Iris pigment epithelial cell (primary cell): Measurements from ENCODE around the gene MAT1A.
"Not testable (repeated sequence)": the region's sequence is repeated elsewhere in the genome, so short reads cannot be mapped to it uniquely, and the experiment has no call there.

Experiments used
- DNase-seq: peaks from one replicate; pipeline ENCODE4 v3.0.0-alpha.2; 2011; ENCODE audit warnings: low read depth

Gene MAT1A

DNA sequence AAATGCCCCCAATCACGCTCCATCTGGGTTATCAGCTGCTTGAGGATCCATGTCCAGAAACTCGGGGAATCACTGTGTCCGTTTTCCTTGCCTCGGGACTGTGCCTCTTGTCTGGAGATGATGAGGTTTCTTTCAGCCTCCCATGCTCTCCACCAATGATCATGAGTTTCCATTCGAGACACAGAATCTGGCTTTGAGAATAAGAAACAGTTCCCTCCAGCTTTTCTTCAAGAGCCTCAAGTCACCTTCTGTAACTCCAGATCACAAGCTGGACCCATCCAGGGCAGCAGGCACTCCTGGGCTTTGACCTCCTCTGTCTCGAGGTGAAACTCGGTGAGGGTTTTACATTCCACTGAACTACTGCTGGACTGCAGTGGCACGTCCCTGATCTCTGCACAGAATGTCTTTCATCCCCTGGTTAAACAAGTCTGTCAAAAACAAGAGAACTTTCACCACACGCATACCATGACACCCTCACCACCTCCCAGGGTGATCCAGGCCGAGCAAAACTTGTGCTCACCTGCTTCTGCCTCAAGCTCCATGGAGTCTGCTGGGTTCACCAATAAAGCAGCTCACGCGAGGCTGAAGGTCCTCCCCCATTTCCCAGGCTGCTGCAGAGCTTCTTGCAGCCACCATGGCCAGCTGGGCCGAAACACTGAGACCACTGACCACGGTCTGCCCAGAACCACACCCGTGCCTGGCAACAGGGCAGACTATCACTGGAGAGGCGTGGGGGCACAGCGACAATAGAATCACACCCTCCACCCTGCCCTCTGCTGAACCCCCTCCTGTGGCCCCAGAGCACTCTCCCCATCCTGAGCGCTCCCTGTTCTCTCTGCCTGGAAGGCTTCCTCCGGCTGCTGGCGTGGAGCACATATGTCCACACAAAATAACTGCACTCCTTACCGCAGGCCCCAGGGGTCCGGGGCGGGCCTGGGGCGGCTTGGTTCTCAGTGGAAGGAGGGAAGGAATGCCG is 25.1 kb downstream of the MAT1A start:
- DNase-seq = no peak

- DNase-seq = no peak
These were observed 28.0 kb downstream of the MAT1A start for GRCh38 chr10:80261316-80262030.

DNA sequence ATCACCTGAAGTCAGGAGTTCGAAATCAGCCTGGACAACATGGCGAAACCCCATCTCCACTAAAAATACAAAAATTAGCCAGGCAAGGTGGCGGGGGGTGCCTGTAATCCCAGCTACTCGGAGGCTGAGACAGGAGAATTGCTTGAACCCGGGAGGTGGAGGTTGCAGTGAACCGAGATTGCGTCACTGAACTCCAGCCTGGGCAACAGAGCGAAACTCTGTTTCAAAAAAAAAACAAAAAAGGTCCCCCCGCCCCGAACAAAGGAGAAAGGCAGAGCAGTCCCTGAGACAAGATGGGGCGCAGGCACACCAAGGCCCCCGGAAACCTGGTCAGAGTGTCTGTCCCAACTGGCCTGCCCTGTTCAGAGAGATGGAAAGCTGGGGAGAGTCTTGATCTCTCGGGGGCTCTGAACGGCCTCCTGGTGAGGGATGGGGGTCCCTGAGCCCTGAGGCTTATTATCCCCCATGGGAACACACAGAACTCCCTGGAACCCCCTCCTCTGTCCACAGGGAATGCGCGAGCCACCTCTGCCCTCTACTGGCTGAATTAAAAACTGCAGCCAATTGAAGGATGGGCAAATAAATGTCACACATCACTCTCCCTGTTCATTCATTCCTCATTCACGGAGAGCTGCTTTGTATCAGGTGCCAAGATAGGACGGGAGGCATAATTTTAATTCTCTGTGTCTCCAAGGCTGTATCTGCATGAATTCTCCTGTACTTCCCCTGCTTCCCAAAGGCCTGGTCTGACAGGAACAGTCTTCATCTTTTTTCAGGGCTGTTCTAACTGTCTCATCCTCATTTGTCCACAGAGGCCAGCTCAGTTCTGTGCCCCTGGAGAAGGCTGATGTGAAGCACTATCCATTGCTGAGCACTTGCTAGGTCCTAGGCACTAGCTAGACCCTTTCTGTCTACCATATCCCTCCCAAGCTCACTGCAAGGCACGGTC is 28.9 kb downstream of the MAT1A start:
- no peak for DNase-seq

DNA sequence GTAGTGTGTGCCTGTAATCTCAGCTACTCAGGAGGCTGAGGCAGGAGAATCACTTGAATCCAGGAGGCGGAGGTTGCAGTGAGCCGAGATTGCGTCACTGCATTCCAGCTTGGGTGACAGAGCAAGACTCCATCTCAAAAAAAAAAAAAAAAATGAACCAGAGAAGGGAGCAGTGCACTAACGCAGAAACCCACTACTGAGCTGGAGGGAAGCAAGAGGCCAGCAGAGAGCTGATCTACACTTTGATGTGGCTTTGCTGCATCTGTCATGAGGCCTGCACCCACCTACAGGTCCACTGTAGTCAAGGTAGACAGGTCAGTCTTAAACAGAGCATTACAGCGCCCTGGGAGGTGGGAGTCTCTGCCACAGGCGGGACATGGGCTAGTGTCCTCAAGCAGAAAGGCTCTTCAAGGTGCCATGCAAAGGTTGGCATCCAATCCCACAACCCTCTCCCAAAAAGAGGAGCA is 30.0 kb downstream of the MAT1A start:
- DNase-seq = peak; percentile 33

DNA sequence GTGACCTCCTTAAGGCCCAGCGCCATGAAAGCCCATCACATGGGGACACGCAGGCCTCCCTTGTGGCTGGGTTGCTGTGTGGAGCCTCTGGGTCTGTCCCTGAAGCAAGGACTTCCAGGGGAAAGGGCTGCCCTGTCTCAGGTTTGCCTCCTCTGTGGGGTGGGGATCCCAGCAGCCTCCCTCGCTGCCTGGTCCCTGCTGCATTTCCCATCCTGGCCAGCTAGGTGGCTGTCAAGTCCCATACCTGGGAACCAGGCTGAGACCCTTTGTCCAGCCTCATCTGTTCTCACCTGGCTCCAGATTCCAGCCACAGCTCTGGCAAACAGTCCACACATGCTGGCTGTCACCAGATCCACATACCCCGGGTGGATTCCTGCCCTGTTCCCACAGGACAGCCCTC is 32.7 kb downstream of the MAT1A start:
- not testable (repeated sequence) for DNase-seq

DNA sequence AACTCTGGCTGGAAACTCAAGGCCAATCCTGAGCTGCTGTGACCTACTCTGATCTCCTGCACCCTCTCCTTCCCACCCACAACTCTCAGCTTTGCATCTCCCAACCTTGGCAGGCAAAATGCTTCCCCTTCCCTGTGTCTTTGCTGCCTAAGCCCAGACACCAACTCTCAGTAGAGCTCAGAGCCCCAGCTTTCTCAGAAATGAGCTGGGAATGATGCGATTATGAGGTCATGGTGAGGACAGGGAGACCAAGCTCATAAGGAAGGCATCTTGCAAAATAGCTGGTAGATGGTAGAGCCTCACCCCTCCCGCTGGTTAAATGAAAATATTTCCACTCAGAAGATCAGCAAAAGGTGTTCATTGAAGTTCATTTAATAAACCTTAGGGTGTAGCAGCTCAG is 34.7 kb downstream of the MAT1A start:
- DNase-seq = not testable (repeated sequence)

GRCh38 chr10:80253963-80254271 is 35.5 kb downstream of the MAT1A start:
- not testable (repeated sequence) for DNase-seq

DNA sequence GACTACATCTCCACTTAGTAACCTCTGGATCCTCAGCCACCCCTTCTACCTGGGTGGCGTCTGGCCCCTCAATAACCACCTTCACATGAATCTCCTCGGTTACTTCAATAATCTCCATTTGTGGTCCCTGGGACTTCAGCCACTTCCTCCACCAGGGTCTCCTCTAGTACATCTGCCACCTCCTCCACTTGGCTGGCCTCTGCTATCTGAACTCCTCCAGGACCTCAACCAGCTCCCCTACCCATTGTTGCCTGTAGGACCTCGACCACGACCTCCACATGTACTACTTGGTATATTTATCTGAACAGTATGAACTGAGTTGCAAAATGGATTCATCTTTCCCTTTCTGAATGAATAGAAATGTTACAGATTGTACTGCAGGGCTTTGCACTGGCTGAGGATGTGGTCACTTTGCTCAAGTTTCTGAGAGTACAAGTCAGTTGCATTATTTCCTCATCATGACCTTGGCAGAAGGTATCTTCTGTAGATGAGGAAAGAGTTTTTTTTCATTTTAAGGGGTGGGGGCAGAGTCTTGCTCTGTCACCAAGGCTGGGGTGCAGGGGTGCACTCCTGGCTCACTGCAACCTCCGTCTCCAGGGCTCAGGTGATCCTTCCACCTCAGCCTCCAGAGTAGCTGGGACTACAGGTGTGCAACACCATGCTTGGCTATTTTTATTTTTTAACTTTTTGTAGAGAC is 36.0 kb downstream of the MAT1A start:
- DNase-seq = peak; percentile 28

GRCh38 chr10:80252296-80252887 is 37.1 kb downstream of the MAT1A start:
- no peak for DNase-seq

DNA sequence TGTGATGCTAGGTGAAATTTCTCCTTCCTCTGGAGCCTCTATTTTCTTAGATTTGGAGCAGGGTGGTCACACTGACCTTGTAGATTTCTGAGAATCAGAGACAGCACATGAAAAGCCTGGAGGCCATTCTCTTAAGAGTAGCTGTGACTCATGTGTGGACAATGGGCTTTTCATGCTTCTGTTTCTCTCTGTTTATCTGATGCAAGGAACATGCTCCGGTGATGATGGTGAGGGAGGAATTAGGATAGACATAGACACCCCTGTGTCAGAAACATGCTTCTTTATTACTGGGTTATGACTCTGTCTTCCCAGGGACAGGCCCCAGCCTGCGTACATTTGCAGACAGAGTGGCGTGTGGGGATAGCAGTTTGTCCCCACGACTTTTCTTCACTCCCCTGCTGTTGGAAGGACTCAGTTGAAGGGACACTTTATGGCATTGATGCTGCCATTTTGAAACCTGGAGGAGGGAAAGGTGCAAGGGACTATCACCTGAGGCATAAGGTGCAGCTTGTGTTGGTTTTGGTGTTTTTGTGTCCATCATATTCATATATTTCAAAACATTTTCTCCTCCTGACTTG is 37.7 kb downstream of the MAT1A start:
- DNase-seq = not testable (repeated sequence)

- DNase-seq = not testable (repeated sequence)
These were observed 39.1 kb downstream of the MAT1A start for GRCh38 chr10:80250399-80250798.

- DNase-seq = not testable (repeated sequence)
These were observed 39.6 kb downstream of the MAT1A start for GRCh38 chr10:80249906-80250305.

GRCh38 chr10:80247611-80248010 is 41.8 kb downstream of the MAT1A start:
- not testable (repeated sequence) for DNase-seq

DNA sequence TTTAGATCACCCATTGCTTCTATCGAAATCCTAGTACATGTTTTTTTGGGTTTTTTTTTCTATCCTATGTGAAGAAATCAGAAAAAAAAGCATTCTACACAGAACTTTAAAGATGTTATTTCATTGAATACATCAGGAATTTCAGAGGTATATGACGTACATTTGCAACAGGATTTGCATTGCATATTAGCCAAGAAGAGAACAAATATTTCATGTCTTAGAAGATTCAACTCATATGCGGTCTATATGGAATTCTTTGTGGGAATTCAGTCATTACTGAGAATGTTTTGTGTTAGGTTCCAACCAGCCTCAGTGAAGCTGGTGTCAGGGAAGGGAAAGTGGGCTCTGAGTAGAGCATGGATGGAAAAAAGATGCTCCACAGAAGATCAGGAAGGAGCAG is 45.1 kb downstream of the MAT1A start:
- DNase-seq = not testable (repeated sequence)

DNA sequence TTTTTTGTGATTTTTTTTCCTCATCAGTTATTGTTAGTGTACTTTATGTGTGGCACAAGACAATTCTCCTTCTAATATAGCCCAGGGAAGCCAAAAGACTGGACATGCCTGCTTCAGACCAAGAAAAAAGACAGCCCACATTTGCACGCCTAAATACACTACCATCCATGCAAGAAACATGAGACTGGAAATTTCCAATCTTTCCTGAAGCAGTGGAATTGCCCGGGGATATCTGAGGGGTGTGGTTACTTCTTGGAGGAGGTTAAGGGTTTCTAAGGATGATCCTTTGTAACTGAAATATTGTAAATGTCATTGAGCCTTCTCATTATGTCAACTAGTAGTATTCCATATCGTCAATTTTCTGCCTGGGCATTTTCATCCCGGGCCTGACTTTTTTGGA is 47.1 kb downstream of the MAT1A start:
- DNase-seq = not testable (repeated sequence)

- DNase-seq = not testable (repeated sequence)
These were observed 53.0 kb downstream of the MAT1A start for GRCh38 chr10:80236457-80236856.

- DNase-seq = not testable (repeated sequence)
These were observed 54.9 kb downstream of the MAT1A start for GRCh38 chr10:80234331-80235235.

DNA sequence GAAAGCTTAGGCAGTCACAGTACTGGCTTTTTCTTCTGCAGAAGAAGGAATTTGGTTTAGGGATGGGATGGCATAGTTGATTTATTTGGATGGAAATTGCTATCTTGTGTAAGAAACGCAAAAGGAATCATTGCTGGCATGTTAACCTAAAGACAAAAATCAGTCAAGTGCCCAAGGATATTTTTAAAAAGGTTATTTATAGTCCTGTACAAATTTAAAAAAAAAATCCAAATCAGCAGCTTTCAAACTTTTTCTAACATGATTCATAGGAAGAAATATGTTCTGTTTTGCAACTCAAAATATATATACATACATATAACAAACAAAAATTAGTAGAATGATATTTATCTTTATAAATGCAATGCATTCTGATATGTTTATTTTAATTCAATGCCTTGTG is 55.6 kb downstream of the MAT1A start:
- DNase-seq = not testable (repeated sequence)

DNA sequence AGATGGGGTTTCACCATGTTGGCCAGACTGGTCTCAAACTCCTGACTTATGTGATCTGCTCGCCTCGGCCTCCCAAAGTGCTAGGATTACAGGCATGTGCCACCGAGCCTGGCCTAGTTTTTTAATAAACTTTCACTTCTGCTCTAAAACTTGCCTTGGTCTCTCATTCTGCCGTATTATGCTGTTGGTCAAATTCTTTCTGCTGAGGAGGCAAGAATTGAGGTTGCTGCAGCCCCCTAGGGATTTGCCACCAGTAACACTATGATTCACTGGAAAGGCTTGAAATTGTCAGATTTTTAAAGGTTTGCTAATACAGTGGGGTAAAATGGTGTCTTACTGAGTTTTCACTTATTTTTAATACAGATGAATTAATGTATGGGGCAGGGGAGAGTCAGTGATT is 62.7 kb downstream of the MAT1A start:
- not testable (repeated sequence) for DNase-seq
